BLaER1 treated with 17β-estradiol and CSF1 and Interleukin-3, amounts not matched to agents 10 nM and 100 nM (cell line): Measurements from ENCODE around the gene ANKRD2.

Experiments used
- H3K27ac ChIP-seq, 11 experiments: shearing (Covaris generic); formaldehyde crosslinking; 2 replicates each; pipeline ENCODE4 v1.8.1; 2022
- H3K27me3 ChIP-seq, 11 experiments: shearing (Covaris generic); formaldehyde crosslinking; 2 replicates each; pipeline ENCODE4 v1.8.1; 2022
- H3K36me3 ChIP-seq, 11 experiments: shearing (Covaris generic); formaldehyde crosslinking; 2 replicates each; pipeline ENCODE4 v1.8.1; 2022
- H3K4me1 ChIP-seq, 10 experiments: shearing (Covaris generic); formaldehyde crosslinking; 2 replicates each; pipeline ENCODE4 v1.8.1; 2022
- H3K4me2 ChIP-seq, 11 experiments: shearing (Covaris generic); formaldehyde crosslinking; 2 replicates each; pipeline ENCODE4 v1.8.1; 2022
- H3K4me3 ChIP-seq, 10 experiments: shearing (Covaris generic); formaldehyde crosslinking; 2 replicates each; pipeline ENCODE4 v1.8.1; 2022
- H3K9ac ChIP-seq, 11 experiments: shearing (Covaris generic); formaldehyde crosslinking; 2 replicates each; pipeline ENCODE4 v1.8.1; 2022
- H3K9me3 ChIP-seq, 11 experiments: shearing (Covaris generic); formaldehyde crosslinking; replicated peaks in 1 of 11; 2 replicates each; pipeline ENCODE4 v1.8.1; 2022
- H4K20me1 ChIP-seq, 11 experiments: shearing (Covaris generic); formaldehyde crosslinking; 2 replicates each; pipeline ENCODE4 v1.8.1; 2022
- Cebpa-rat ChIP-seq, 11 experiments: shearing (Covaris generic); IDR thresholded peaks; 2 replicates each; pipeline ENCODE4 v1.8.1; 2022

Gene ANKRD2

GRCh38 chr10:97632949-97633884 lies 60.6 kb downstream of the ANKRD2 start, which contains the start of gene MORN4:
MORN4 (minus strand) TSS chr10:97633500; CDS start chr10:97619653, 13,847 bp downstream.
- H3K27ac ChIP-seq: no peak within 1 kb of the TSS
- H3K27me3 ChIP-seq: no peaks in the 10 kb centered on the region
- H3K36me3 ChIP-seq: no peaks in the 10 kb centered on the region
- no peaks in the 10 kb centered on the region for H4K20me1 ChIP-seq
- no peak within 1 kb of the TSS for H3K4me2 ChIP-seq
- TF ChIP-seq Cebpa-rat (IDR thresholded peaks at IDR 0.05): no peak
- peaks cover 0 to 2% (median 0%) of the 10 kb centered on the region in 10 experiments; a peak in 1 of 20 replicates for H3K4me1 ChIP-seq
- H3K4me3 ChIP-seq: no peak within 1 kb of the TSS
- H3K9me3 ChIP-seq: peaks cover 0 to 11% (median 8%) of the 10 kb centered on the region in 11 experiments; a peak in 10 of 22 replicates
- no peak within 1 kb of the TSS for H3K9ac ChIP-seq
